KBM-7 (cell line): ENCODE results near the gene RPGRIP1L.
"Not testable (repeated sequence)": the region's sequence is repeated elsewhere in the genome, so short reads cannot be mapped to it uniquely, and the experiment has no call there.

Experiments
- DNase-seq: peaks from one replicate; pipeline ENCODE4 v3.0.0-alpha.2; 2015
- in situ Hi-C: fragments of 300-500 bp; cut with MboI; formaldehyde crosslinking; loops from 2 replicates; pipeline ENCODE4 v1.14.3; 2020; ENCODE audit warnings: low sequenced_read_pairs, low pct_unique_long_range_greater_than_20kb, mixed read lengths

Gene RPGRIP1L

GRCh38 chr16:53714205-53715022 is 10.8 kb upstream of the RPGRIP1L start:
- no peak for DNase-seq
- in situ Hi-C loops = no loop called here

GRCh38 chr16:53713403-53714204 is 9.9 kb upstream of the RPGRIP1L start:
- in situ Hi-C loops = no loop called here
- no peak for DNase-seq

- in situ Hi-C loops = no loop called here
- DNase-seq = no peak
Measured at GRCh38 chr16:53712065-53712464, 8.4 kb upstream of the RPGRIP1L start.

- DNase-seq = no peak
- in situ Hi-C loops = no loop called here
Measured at GRCh38 chr16:53711390-53711789, 7.7 kb upstream of the RPGRIP1L start.

- in situ Hi-C loops = no loop called here
Measured at GRCh38 chr16:53708490-53708889, 4.8 kb upstream of the RPGRIP1L start.

GRCh38 chr16:53707671-53708070 is 4.0 kb upstream of the RPGRIP1L start:
- no peak for DNase-seq
- in situ Hi-C loops = no loop called here

More at GRCh38 chr16:53708490-53708889, 4.8 kb upstream of the RPGRIP1L start:
- DNase-seq = no peak

GRCh38 chr16:53704445-53704813 is 770 bp upstream of the RPGRIP1L start:
- DNase-seq = no peak

GRCh38 chr16:53698271-53698670 is 5.4 kb downstream of the RPGRIP1L start:
- DNase-seq, in situ Hi-C loops: not testable (repeated sequence)

More at GRCh38 chr16:53704445-53704813, 770 bp upstream of the RPGRIP1L start:
- in situ Hi-C loops = no loop called here

GRCh38 chr16:53695070-53695469 is 8.6 kb downstream of the RPGRIP1L start:
- in situ Hi-C loops = no loop called here

GRCh38 chr16:53693320-53693719 is 10.3 kb downstream of the RPGRIP1L start:
- in situ Hi-C loops = no loop called here
- DNase-seq = no peak

More at GRCh38 chr16:53695070-53695469, 8.6 kb downstream of the RPGRIP1L start:
- DNase-seq = no peak

- in situ Hi-C loops = no loop called here
- DNase-seq = no peak
Measured at GRCh38 chr16:53692146-53692545, 11.5 kb downstream of the RPGRIP1L start.

GRCh38 chr16:53690771-53691170 is 12.9 kb downstream of the RPGRIP1L start:
- in situ Hi-C loops = no loop called here
- DNase-seq = no peak

- no peak for DNase-seq
- in situ Hi-C loops = no loop called here
Measured at GRCh38 chr16:53689636-53690035, 14.0 kb downstream of the RPGRIP1L start.

- in situ Hi-C loops = no loop called here
- no peak for DNase-seq
Measured at GRCh38 chr16:53686710-53687109, 16.9 kb downstream of the RPGRIP1L start.

GRCh38 chr16:53685334-53685733 is 18.3 kb downstream of the RPGRIP1L start:
- DNase-seq, in situ Hi-C loops: not testable (repeated sequence)

GRCh38 chr16:53681354-53681753 is 22.3 kb downstream of the RPGRIP1L start:
- in situ Hi-C loops = no loop called here
- DNase-seq = no peak

- no peak for DNase-seq
- in situ Hi-C loops = no loop called here
Measured at GRCh38 chr16:53680756-53681155, 22.9 kb downstream of the RPGRIP1L start.

GRCh38 chr16:53678756-53679343 is 24.8 kb downstream of the RPGRIP1L start:
- DNase-seq = no peak
- in situ Hi-C loops = no loop called here

GRCh38 chr16:53678155-53678554 is 25.5 kb downstream of the RPGRIP1L start:
- DNase-seq = no peak
- in situ Hi-C loops = no loop called here

GRCh38 chr16:53673189-53673588 is 30.5 kb downstream of the RPGRIP1L start:
- no peak for DNase-seq
- in situ Hi-C loops = no loop called here
